ENCODE results near the gene ELANE. TPM values are rescaled to one million over a fixed set of nuclear protein-coding genes. Genes with fewer than 3 reads are reported as not detected.

The ELANE gene
- total and polyA plus RNA-seq, 7 donors, result 0.64 to 3.6 (median 1.8) TPM; not detected in 3

- Histone ChIP-seq H3K9me3 (no peaks in the 10 kb centered on the region), H3K4me3 (no peak overlapping the region), H3K27me3 (no peaks in the 10 kb centered on the region), H3K4me1 (peaks cover 0 to 9% (median 6%) of the 10 kb centered on the region in 4 donors), H3K36me3 (peaks cover 0 to 30% (median 13%) of the 10 kb centered on the region in 4 donors), H3K27ac (no peak overlapping the region)
- 93% methylated on average over 11 of the region's 11 CpGs for WGBS, 2 donors
- no peak for DNase-seq
- TF ChIP-seq EP300 (IDR thresholded peaks at IDR 0.05), result no peak
- TF ChIP-seq POLR2A (IDR thresholded peaks at IDR 0.05), result no peak
- no peak for TF ChIP-seq POLR2AphosphoS5 (IDR thresholded peaks at IDR 0.05)
- no peak for TF ChIP-seq CTCF (IDR thresholded peaks at IDR 0.05)
- intact Hi-C loops (cut with DNase I), result no loop called here
Observed at GRCh38 chr19:896999-897398, 44.9 kb downstream of the ELANE start.

- Histone ChIP-seq H3K36me3 (peaks cover 0 to 36% (median 13%) of the 10 kb centered on the region in 4 donors), H3K27ac (no peak overlapping the region), H3K9me3 (no peaks in the 10 kb centered on the region), H3K4me3 (no peak overlapping the region), H3K4me1 (peaks cover 0 to 6% (median 2%) of the 10 kb centered on the region in 4 donors), H3K27me3 (no peaks in the 10 kb centered on the region)
- no peak for DNase-seq
- intact Hi-C loops (cut with DNase I), result no loop called here
- 92 to 93% methylated on average over 26 of the region's 26 CpGs for WGBS, 2 donors
- no peak for TF ChIP-seq EP300 (IDR thresholded peaks at IDR 0.05)
Observed at GRCh38 chr19:897442-898039, 45.4 kb downstream of the ELANE start.

DNA sequence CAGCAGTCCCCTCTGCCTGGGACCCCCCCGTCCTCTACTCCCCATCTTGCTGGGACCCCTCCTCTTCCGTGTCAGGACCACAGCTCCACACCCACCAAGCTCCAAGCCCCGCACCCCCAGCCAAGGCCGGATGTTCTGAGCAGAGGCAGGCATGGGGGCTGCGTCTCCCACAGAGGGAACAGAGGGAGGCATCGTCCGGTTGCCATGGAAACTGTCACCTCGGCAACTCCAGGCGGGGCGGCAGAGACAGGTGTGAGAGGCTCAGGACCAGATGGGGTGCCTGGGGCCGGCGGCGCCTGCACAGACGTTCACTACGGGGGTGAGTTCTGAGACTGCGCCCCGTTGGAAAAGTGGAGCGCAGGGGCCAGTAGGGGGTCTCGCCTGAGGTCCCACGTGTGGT lies 46.6 kb downstream of the ELANE start:
- TF ChIP-seq POLR2A (IDR thresholded peaks at IDR 0.05), result no peak
- TF ChIP-seq POLR2AphosphoS5 (IDR thresholded peaks at IDR 0.05), result no peak
- TF ChIP-seq CTCF (IDR thresholded peaks at IDR 0.05), result no peak
- TF ChIP-seq EP300 (IDR thresholded peaks at IDR 0.05), result no peak
- Histone ChIP-seq H3K4me3 (no peak overlapping the region), H3K4me1 (peaks cover 0 to 4% (median 1%) of the 10 kb centered on the region in 4 donors), H3K27me3 (no peaks in the 10 kb centered on the region), H3K9me3 (no peaks in the 10 kb centered on the region), H3K36me3 (peaks cover 0 to 36% (median 13%) of the 10 kb centered on the region in 4 donors), H3K27ac (no peak overlapping the region)
- intact Hi-C loops (cut with DNase I), result no loop called here
- 74 to 82% methylated on average over 20 of the region's 20 CpGs for WGBS, 2 donors
- no peak for DNase-seq

GRCh38 chr19:899336-900042 lies 47.4 kb downstream of the ELANE start:
- Histone ChIP-seq H3K4me3 (no peak overlapping the region), H3K9me3 (no peaks in the 10 kb centered on the region), H3K27me3 (no peaks in the 10 kb centered on the region), H3K27ac (no peak overlapping the region), H3K36me3 (peaks cover 0 to 36% (median 13%) of the 10 kb centered on the region in 4 donors), H3K4me1 (no peaks in the 10 kb centered on the region)
- DNase-seq, result no peak
- TF ChIP-seq CTCF (IDR thresholded peaks at IDR 0.05) (no peak), POLR2A (IDR thresholded peaks at IDR 0.05) (no peak), EP300 (IDR thresholded peaks at IDR 0.05) (no peak), POLR2AphosphoS5 (IDR thresholded peaks at IDR 0.05) (no peak)
- WGBS, 2 donors, result 92% methylated on average over 32 of the region's 32 CpGs
- intact Hi-C loops (cut with DNase I), result no loop called here

GRCh38 chr19:900043-900301 lies 47.9 kb downstream of the ELANE start:
- no peaks in the 10 kb centered on the region for H3K27me3 ChIP-seq
- DNase-seq, result no peak
- H3K4me3 ChIP-seq, result no peak overlapping the region
- H3K36me3 ChIP-seq, result peaks cover 0 to 36% (median 13%) of the 10 kb centered on the region in 4 donors
- no peaks in the 10 kb centered on the region for H3K9me3 ChIP-seq
- 82 to 90% methylated on average over 15 of the region's 15 CpGs for WGBS, 2 donors
- no peaks in the 10 kb centered on the region for H3K4me1 ChIP-seq
- no peak for TF ChIP-seq POLR2AphosphoS5 (IDR thresholded peaks at IDR 0.05)
- no peak for TF ChIP-seq POLR2A (IDR thresholded peaks at IDR 0.05)
- intact Hi-C loops (cut with DNase I), result no loop called here
- H3K27ac ChIP-seq, result no peak overlapping the region

Data from sigmoid colon (tissue), 7 donors.